ENCODE results near the gene ZXDC.

Gene ZXDC

DNA sequence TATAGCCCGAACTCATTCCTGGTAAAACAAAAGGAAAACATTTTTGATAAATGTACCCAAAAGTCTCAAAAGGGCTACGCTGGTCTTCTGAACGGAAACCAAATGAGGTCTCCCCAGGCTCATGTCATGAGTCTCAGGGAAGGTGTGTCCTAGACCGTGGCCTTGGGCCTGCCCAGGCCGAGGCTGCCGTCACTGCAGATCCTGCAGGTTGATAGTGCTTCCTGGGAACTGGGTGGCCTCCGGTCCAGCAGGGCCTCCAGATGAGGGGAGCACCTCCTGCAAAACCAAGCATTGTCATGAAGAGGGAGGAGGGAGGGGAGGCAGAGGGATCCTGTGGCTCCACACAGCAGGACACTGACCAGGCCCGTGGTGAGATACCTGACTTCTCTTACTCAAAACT, 37.5 kb downstream of the ZXDC start:
- Histone ChIP-seq H3K4me3 (ENCODE audit: low read depth in 1 of 2, low read length in 2 of 2) (no peak overlapping the region), H3K27me3 (ENCODE audit: control insufficient read depth in 1 of 2, insufficient read depth in 2 of 2, low read length in 2 of 2) (no peaks in the 10 kb centered on the region), H3K9ac (ENCODE audit: low read length) (no peak overlapping the region), H3K9me3 (ENCODE audit: low read length) (no peaks in the 10 kb centered on the region), H3K27ac (ENCODE audit: low read depth, low read length) (no peak overlapping the region), H3K4me1 (ENCODE audit: insufficient read depth, low read length) (no peaks in the 10 kb centered on the region), H3K36me3 (ENCODE audit: insufficient read depth, low read length) (peaks cover 45% of the 10 kb centered on the region)

DNA sequence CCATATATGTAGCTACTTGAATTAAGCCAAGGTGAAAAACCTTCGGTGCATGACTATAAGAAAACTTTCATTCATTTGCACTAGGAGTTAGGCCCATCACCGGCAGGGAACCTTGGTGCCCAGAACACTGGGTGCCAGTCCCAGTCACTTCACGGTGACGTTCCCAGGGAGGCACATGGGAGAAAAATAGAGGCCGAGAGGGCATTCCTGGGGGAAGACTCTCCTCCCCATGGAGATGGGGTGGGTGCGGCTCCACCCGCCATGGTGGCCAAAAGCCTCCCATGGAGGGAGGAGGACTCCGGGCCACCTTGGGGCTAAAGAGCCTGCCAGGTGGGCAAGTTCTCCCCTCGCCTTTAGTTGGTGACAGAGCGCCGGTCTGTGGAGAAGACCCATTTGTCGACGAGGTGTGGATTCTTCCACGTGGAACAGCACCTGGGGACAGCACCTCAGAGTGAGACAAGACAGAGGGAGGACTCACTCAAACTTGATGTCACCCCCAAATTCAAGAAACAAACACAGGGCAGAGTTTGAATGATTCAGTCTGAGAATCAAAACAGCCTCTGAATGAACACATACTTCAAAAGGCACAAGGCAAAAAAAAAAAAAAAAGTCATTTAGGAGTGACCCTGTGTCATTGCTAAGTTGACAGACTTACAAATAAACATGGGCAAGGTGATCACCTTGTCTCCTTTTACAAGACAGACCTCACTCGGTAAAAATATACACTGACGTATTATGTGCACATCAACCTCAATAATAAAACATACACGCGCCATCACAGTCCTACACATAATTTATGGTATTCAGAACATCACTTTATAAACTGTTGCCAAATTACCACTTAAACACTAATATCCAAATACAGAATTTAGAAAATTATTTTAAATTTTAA, 38.6 kb downstream of the ZXDC start:
- Histone ChIP-seq H3K9ac (ENCODE audit: low read length) (no peak overlapping the region), H3K4me1 (ENCODE audit: insufficient read depth, low read length) (no peaks in the 10 kb centered on the region), H3K36me3 (ENCODE audit: insufficient read depth, low read length) (peaks cover 45% of the 10 kb centered on the region), H3K27ac (ENCODE audit: low read depth, low read length) (no peak overlapping the region), H3K27me3 (ENCODE audit: control insufficient read depth in 1 of 2, insufficient read depth in 2 of 2, low read length in 2 of 2) (no peaks in the 10 kb centered on the region), H3K4me3 (ENCODE audit: low read depth in 1 of 2, low read length in 2 of 2) (no peak overlapping the region), H3K9me3 (ENCODE audit: low read length) (no peaks in the 10 kb centered on the region)

DNA sequence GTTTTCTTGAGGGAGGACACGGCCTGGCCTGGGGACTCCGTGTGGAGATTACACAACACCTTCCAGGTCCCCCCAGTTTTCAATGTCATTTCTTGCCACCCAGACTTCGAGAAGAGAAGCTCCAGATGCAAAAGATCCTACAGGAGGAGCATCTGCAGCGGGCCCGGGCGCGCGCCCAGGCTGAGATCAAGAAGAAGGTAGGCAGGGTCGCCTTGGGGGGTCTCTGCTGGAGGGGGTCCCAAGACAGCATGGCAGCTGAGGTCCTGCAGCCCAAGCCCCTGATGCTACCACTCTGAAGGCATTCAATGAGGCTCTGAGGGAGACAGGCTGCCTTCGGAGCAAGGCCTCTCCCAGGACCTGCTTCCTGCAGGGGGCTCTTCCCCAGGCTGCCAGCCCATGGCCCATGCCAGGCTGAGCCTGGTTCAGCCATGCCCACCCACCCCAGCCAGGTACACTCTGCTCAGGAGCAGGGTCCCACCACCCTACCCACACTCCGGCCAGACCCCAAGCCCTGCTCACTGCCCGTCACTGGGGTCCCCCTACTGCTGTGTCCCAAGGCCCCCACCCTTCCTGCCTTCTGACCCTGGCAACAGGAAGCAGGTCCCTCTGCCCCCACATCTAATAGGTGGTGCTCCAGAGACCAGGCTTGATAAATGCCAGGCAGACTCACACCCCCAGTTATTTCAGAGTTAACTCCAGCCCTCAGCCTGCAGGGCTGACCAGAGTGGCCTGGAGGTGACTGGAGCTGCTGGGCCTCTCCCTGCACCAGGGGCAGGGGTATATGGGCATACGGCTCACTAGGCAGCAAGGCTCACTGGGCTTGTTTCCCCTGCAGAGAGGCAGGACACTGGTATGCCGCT, 40.0 kb downstream of the ZXDC start:
- Histone ChIP-seq H3K27me3 (ENCODE audit: control insufficient read depth in 1 of 2, insufficient read depth in 2 of 2, low read length in 2 of 2) (no peaks in the 10 kb centered on the region), H3K36me3 (ENCODE audit: insufficient read depth, low read length) (peaks cover 32% of the 10 kb centered on the region), H3K4me1 (ENCODE audit: insufficient read depth, low read length) (no peaks in the 10 kb centered on the region), H3K4me3 (ENCODE audit: low read depth in 1 of 2, low read length in 2 of 2) (no peak overlapping the region), H3K27ac (ENCODE audit: low read depth, low read length) (no peak overlapping the region), H3K9ac (ENCODE audit: low read length) (no peak overlapping the region), H3K9me3 (ENCODE audit: low read length) (no peaks in the 10 kb centered on the region)

DNA sequence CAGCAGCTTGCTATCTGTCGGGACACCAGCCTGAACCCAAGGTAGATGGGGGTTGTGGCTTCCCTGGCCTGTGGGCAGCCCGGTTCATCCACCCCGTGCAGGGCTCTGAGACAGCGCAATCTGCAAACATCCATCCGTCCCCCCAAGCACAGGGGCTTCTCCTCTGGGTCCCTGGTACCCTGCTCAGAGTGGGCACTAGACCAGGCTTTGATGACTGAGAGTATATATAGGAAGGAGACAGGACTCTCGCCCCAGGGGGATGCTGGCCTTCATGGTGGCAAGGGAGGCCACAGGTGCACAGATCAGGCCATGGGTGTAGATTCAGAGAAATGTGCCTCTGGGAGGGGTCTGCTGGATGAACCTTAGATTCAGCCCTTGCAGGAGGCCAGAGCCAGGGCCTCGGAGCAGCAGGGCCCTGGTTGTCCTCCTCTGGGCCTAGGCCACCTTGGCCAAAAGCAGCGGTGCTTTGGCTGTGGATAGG, 40.7 kb downstream of the ZXDC start:
- Histone ChIP-seq H3K4me3 (ENCODE audit: low read depth in 1 of 2, low read length in 2 of 2) (no peak overlapping the region), H3K4me1 (ENCODE audit: insufficient read depth, low read length) (no peaks in the 10 kb centered on the region), H3K27ac (ENCODE audit: low read depth, low read length) (no peak overlapping the region), H3K27me3 (ENCODE audit: control insufficient read depth in 1 of 2, insufficient read depth in 2 of 2, low read length in 2 of 2) (no peaks in the 10 kb centered on the region), H3K36me3 (ENCODE audit: insufficient read depth, low read length) (peaks cover 29% of the 10 kb centered on the region), H3K9ac (ENCODE audit: low read length) (no peak overlapping the region), H3K9me3 (ENCODE audit: low read length) (no peaks in the 10 kb centered on the region)

DNA sequence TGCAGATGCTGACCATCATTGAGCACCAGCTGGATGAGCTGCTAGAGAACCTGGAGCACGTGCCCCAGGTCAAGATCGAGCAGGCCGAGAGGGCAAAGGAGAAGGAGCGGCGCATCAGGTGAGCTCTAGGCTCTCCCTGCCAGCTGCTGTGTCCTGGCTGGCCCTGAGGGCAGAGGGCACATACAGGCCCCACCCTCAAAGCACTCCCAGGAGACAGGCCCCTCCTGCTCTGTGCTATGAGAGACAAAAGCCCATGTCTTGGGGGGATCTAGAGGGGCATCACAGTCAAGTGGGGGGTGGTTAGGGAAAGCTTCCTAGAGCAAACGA, 41.5 kb downstream of the ZXDC start:
- no peak overlapping the region for H3K4me3 ChIP-seq (ENCODE audit: low read depth in 1 of 2, low read length in 2 of 2)
- H3K9me3 ChIP-seq (ENCODE audit: low read length): no peaks in the 10 kb centered on the region
- no peaks in the 10 kb centered on the region for H3K4me1 ChIP-seq (ENCODE audit: insufficient read depth, low read length)
- H3K9ac ChIP-seq (ENCODE audit: low read length): no peak overlapping the region
- H3K36me3 ChIP-seq (ENCODE audit: insufficient read depth, low read length): peaks cover 24% of the 10 kb centered on the region
- no peak overlapping the region for H3K27ac ChIP-seq (ENCODE audit: low read depth, low read length)
- H3K27me3 ChIP-seq (ENCODE audit: control insufficient read depth in 1 of 2, insufficient read depth in 2 of 2, low read length in 2 of 2): no peaks in the 10 kb centered on the region

DNA sequence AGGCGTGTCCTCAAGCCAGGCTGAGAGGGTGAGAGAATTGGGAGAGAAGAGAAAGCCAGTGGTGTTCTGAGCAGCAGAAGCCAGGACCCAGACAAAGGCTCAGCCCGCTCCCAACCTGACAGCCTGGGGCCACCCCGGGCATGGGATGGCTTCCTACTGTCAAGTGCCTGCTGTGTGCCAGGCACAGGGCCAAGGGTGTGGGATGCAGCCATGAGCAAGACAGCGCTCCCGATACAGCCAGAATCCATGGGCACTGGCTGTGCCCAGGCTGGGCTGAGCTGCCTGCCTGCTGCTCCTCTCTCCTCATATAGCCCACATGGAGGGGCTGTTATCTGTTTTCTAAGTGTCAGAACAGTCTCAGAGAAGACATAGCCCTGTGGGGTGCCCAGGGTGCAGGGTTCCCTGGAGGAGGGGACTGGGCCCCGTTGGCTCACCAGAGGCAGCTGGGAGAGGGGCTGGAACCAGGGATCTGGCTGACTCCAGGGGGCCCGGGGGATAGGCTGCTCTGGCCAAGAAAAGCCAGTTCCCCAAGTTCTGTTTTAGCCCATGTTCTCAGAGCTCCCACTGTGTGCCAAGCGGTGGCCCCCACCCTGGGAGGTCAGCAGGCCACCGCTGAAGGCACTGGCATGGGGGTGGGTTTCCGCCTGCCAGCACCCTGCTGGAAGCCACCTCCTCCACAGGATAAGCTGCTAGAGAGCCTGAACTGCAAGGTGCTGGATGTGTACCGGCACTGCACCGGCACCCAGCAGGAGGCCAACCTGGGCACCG, 42.0 kb downstream of the ZXDC start:
- Histone ChIP-seq H3K9ac (ENCODE audit: low read length) (no peak overlapping the region), H3K27me3 (ENCODE audit: control insufficient read depth in 1 of 2, insufficient read depth in 2 of 2, low read length in 2 of 2) (no peaks in the 10 kb centered on the region), H3K4me3 (ENCODE audit: low read depth in 1 of 2, low read length in 2 of 2) (no peak overlapping the region), H3K4me1 (ENCODE audit: insufficient read depth, low read length) (no peaks in the 10 kb centered on the region), H3K36me3 (ENCODE audit: insufficient read depth, low read length) (peaks cover 21% of the 10 kb centered on the region), H3K9me3 (ENCODE audit: low read length) (no peaks in the 10 kb centered on the region), H3K27ac (ENCODE audit: low read depth, low read length) (no peak overlapping the region)

DNA sequence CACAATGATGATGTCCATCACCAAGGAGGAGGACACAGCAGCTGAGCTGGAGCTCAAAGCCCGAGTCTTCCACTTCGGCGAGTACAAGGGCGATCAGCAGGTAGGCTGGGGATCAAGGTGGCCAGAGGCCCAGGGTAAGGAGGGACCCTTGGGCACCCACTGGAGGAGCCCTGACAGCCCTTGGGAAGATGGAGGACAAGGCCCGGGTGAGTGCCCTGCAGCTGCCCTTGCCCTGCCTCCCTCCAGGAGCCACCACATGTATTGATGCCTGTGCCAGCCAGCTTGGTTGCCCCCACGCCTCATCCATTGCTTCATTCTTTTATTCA, 42.6 kb downstream of the ZXDC start:
- H3K36me3 ChIP-seq (ENCODE audit: insufficient read depth, low read length): peaks cover 14% of the 10 kb centered on the region
- no peak overlapping the region for H3K4me3 ChIP-seq (ENCODE audit: low read depth in 1 of 2, low read length in 2 of 2)
- no peaks in the 10 kb centered on the region for H3K4me1 ChIP-seq (ENCODE audit: insufficient read depth, low read length)
- no peaks in the 10 kb centered on the region for H3K9me3 ChIP-seq (ENCODE audit: low read length)
- H3K27me3 ChIP-seq (ENCODE audit: control insufficient read depth in 1 of 2, insufficient read depth in 2 of 2, low read length in 2 of 2): no peaks in the 10 kb centered on the region
- H3K27ac ChIP-seq (ENCODE audit: low read depth, low read length): no peak overlapping the region
- H3K9ac ChIP-seq (ENCODE audit: low read length): no peak overlapping the region

DNA sequence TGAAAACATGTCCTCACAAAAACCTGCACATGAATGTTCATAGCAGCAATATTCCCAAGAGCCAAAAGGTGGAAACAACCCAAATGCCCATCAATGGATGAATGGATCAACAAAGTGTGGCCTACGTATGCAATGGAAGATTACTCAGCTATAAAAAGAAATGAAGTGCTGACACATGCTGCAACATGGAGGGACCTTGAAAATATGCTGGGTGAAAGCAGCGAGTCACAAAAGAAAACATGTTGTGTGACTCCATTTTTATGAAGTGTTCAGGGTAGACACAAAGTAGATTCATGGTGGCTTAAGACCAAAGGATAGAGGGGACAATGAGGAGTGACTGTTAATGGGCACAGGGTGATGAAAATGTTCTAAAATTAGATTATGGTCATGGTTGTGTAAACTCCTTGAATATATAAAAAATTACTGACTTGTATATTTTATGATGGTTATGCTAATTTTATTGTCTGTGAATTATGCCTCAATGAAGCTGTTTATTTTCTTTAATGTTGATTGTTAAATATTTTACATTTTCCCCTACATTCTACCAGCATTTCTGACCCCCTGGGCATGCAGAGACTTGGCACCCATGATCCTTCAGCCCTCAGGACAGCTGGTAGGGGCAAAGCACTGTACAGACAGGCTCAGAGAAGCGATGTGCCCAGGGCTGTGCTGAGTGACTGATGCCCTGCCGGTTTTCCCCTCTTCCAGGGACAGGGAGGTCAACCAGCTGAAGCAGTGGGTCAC, 43.2 kb downstream of the ZXDC start:
- no peak overlapping the region for H3K9ac ChIP-seq (ENCODE audit: low read length)
- H3K36me3 ChIP-seq (ENCODE audit: insufficient read depth, low read length): peaks cover 10% of the 10 kb centered on the region
- no peak overlapping the region for H3K27ac ChIP-seq (ENCODE audit: low read depth, low read length)

DNA sequence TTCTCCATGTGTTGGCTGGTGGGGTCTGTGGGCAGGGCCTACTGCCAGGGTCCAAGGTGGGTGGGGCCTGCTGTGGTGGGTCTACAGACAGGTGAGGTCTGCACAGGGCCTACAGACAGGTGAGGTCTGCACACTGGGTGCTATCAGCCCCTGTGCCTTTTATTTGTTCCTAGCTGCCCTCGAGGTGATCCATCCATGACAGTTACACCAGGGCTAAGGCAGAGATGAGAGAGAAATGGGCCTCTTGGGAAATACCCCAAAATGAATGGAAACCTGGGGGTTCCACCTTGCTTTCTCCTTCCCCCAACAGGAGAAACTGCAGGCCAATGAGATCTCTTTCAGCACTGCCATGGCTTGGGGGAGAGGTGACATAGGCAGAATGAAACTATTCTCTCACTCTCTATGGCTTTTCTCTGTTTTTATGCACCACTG, 44.6 kb downstream of the ZXDC start:
- Histone ChIP-seq H3K4me1 (ENCODE audit: insufficient read depth, low read length) (no peaks in the 10 kb centered on the region), H3K9me3 (ENCODE audit: low read length) (peaks cover 2% of the 10 kb centered on the region), H3K36me3 (ENCODE audit: insufficient read depth, low read length) (peaks cover 10% of the 10 kb centered on the region), H3K4me3 (ENCODE audit: low read depth in 1 of 2, low read length in 2 of 2) (no peak overlapping the region), H3K27ac (ENCODE audit: low read depth, low read length) (no peak overlapping the region), H3K9ac (ENCODE audit: low read length) (no peak overlapping the region), H3K27me3 (ENCODE audit: control insufficient read depth in 1 of 2, insufficient read depth in 2 of 2, low read length in 2 of 2) (no peaks in the 10 kb centered on the region)

More for the DNA sequence above, 43.2 kb downstream of the ZXDC start:
- Histone ChIP-seq H3K9me3 (ENCODE audit: low read length) (no peaks in the 10 kb centered on the region), H3K27me3 (ENCODE audit: control insufficient read depth in 1 of 2, insufficient read depth in 2 of 2, low read length in 2 of 2) (no peaks in the 10 kb centered on the region), H3K4me3 (ENCODE audit: low read depth in 1 of 2, low read length in 2 of 2) (no peak overlapping the region), H3K4me1 (ENCODE audit: insufficient read depth, low read length) (no peaks in the 10 kb centered on the region)

DNA sequence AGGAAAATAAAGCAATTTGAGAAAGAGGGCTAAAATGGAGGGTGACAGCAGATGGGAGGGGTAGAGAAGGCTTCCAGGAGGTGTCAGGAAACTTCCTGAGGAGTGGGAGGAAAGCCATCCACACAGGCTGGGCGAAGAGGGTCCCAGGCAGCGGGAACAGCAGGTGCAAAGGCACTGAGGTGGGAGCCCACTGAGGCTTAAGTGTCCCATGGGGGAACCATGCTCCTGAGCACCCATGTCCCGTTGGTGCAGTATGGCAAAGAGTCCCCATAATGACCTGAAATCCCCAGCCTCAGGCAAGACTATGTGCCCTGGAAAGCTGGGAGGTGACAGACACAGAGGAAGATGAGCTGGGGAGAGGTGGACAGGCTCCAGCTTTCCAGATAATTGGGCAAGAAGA, 50.9 kb downstream of the ZXDC start:
- no peak overlapping the region for H3K4me3 ChIP-seq (ENCODE audit: low read depth in 1 of 2, low read length in 2 of 2)
- H3K27ac ChIP-seq (ENCODE audit: low read depth, low read length): no peak overlapping the region
- H3K4me1 ChIP-seq (ENCODE audit: insufficient read depth, low read length): no peaks in the 10 kb centered on the region
- no peaks in the 10 kb centered on the region for H3K27me3 ChIP-seq (ENCODE audit: control insufficient read depth in 1 of 2, insufficient read depth in 2 of 2, low read length in 2 of 2)
- no peaks in the 10 kb centered on the region for H3K36me3 ChIP-seq (ENCODE audit: insufficient read depth, low read length)
- peaks cover 5% of the 10 kb centered on the region for H3K9me3 ChIP-seq (ENCODE audit: low read length)
- H3K9ac ChIP-seq (ENCODE audit: low read length): no peak overlapping the region
